ENCODE measurements around the gene SYNJ2.

Gene SYNJ2

GRCh38 chr6:158027590-158028285 lies 46.1 kb downstream of the SYNJ2 start:
- H3K27ac ChIP-seq (ENCODE audit: low read length), result no peak overlapping the region
- no peaks in the 10 kb centered on the region for H3K9me3 ChIP-seq (replicated peaks; ENCODE audit: insufficient read depth, low read length)
- no peaks in the 10 kb centered on the region for H3K36me3 ChIP-seq (replicated peaks; ENCODE audit: insufficient read depth, low read length)
- H3K4me1 ChIP-seq (ENCODE audit: low read length), result no peaks in the 10 kb centered on the region
- no peak overlapping the region for H3K4me3 ChIP-seq (ENCODE audit: low read length)
- no peak for DNase-seq
- TF ChIP-seq EZH2phosphoT487 (IDR thresholded peaks at IDR 0.05; ENCODE audit: low read length) (no peak), CTCF (IDR thresholded peaks at IDR 0.05; ENCODE audit: low read length) (no peak), EZH2 (optimal IDR thresholded peaks at IDR 0.05; ENCODE audit: low read depth, low read length) (no peak)
- H3F3A ChIP-seq (ENCODE audit: insufficient read depth, low read length), result no peaks in the 10 kb centered on the region
- no peak overlapping the region for H3K9ac ChIP-seq (ENCODE audit: low read length)
- H3K4me2 ChIP-seq (ENCODE audit: low read depth, low read length), result no peak overlapping the region
- H4K20me1 ChIP-seq (ENCODE audit: insufficient read depth, low read length), result no peaks in the 10 kb centered on the region
- H3K9me2 ChIP-seq (replicated peaks; ENCODE audit: insufficient read depth, low read length), result no peaks in the 10 kb centered on the region
- no peaks in the 10 kb centered on the region for H3K27me3 ChIP-seq (replicated peaks; ENCODE audit: insufficient read depth, low read length)
- no peak overlapping the region for H2AFZ ChIP-seq (ENCODE audit: low read length)
- H3K79me2 ChIP-seq (ENCODE audit: low read length), result no peaks in the 10 kb centered on the region; the same call in 1 of the 2 replicates

GRCh38 chr6:158028421-158028820 lies 46.8 kb downstream of the SYNJ2 start:
- Histone ChIP-seq H3K79me2 (ENCODE audit: low read length) (no peaks in the 10 kb centered on the region; the same call in 1 of the 2 replicates), H3K27ac (ENCODE audit: low read length) (no peak overlapping the region), H4K20me1 (ENCODE audit: insufficient read depth, low read length) (no peaks in the 10 kb centered on the region), H3K9ac (ENCODE audit: low read length) (no peak overlapping the region), H3K9me2 (replicated peaks; ENCODE audit: insufficient read depth, low read length) (no peaks in the 10 kb centered on the region), H3K4me2 (ENCODE audit: low read depth, low read length) (no peak overlapping the region), H3K27me3 (replicated peaks; ENCODE audit: insufficient read depth, low read length) (no peaks in the 10 kb centered on the region), H3K4me1 (ENCODE audit: low read length) (no peaks in the 10 kb centered on the region), H3K9me3 (replicated peaks; ENCODE audit: insufficient read depth, low read length) (no peaks in the 10 kb centered on the region), H3K36me3 (replicated peaks; ENCODE audit: insufficient read depth, low read length) (no peaks in the 10 kb centered on the region), H3K4me3 (ENCODE audit: low read length) (no peak overlapping the region), H3F3A (ENCODE audit: insufficient read depth, low read length) (no peaks in the 10 kb centered on the region), H2AFZ (ENCODE audit: low read length) (no peak overlapping the region)
- TF ChIP-seq EZH2phosphoT487 (IDR thresholded peaks at IDR 0.05; ENCODE audit: low read length) (no peak), EZH2 (optimal IDR thresholded peaks at IDR 0.05; ENCODE audit: low read depth, low read length) (no peak), CTCF (IDR thresholded peaks at IDR 0.05; ENCODE audit: low read length) (no peak)
- no peak for DNase-seq

DNA sequence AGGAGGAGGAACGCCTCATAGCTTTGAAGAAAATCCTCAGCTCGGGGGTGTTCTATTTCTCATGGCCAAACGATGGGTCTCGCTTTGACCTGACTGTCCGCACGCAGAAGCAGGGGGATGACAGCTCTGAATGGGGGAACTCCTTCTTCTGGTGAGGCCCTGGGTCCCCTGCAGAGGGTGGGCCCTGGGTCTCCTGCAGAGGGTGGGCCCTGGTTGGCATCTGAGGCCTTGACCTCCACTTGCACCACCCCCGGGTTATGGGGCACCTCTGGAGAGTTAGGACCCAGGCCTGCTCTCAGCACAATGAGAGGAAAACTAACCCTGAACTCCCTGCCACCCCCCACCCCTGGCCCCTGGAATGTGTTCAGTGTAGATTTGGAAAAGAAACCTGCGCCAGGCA lies 47.2 kb downstream of the SYNJ2 start:
- H4K20me1 ChIP-seq (ENCODE audit: insufficient read depth, low read length), result no peaks in the 10 kb centered on the region
- no peaks in the 10 kb centered on the region for H3K36me3 ChIP-seq (replicated peaks; ENCODE audit: insufficient read depth, low read length)
- DNase-seq, result no peak
- no peaks in the 10 kb centered on the region for H3K9me3 ChIP-seq (replicated peaks; ENCODE audit: insufficient read depth, low read length)
- H3F3A ChIP-seq (ENCODE audit: insufficient read depth, low read length), result no peaks in the 10 kb centered on the region
- no peak overlapping the region for H3K4me2 ChIP-seq (ENCODE audit: low read depth, low read length)
- no peaks in the 10 kb centered on the region for H3K4me1 ChIP-seq (ENCODE audit: low read length)
- H2AFZ ChIP-seq (ENCODE audit: low read length), result no peak overlapping the region
- H3K27me3 ChIP-seq (replicated peaks; ENCODE audit: insufficient read depth, low read length), result no peaks in the 10 kb centered on the region
- TF ChIP-seq CTCF (IDR thresholded peaks at IDR 0.05; ENCODE audit: low read length), result no peak
- TF ChIP-seq EZH2phosphoT487 (IDR thresholded peaks at IDR 0.05; ENCODE audit: low read length), result no peak
- no peak for TF ChIP-seq EZH2 (optimal IDR thresholded peaks at IDR 0.05; ENCODE audit: low read depth, low read length)
- no peak overlapping the region for H3K4me3 ChIP-seq (ENCODE audit: low read length)
- no peak overlapping the region for H3K27ac ChIP-seq (ENCODE audit: low read length)
- H3K9ac ChIP-seq (ENCODE audit: low read length), result no peak overlapping the region
- H3K79me2 ChIP-seq (ENCODE audit: low read length), result no peaks in the 10 kb centered on the region; the same call in 1 of the 2 replicates
- H3K9me2 ChIP-seq (replicated peaks; ENCODE audit: insufficient read depth, low read length), result no peaks in the 10 kb centered on the region

Data from MM.1S (cell line).